GM18505 (cell line): ENCODE data around the gene INPP5A.
A peak's percentile ranks its signal among the peaks of the same experiment; 100 is the strongest.

Experiments
- ATAC-seq: cut with Tn5 transposase; IDR thresholded peaks from one replicate; pipeline ENCODE4 v1.9.1; 2021; ENCODE audit not compliant: unreplicated experiment
- POLR2A ChIP-seq: IDR thresholded peaks from 4 replicates; pipeline ENCODE4 v1.6.1; 2011; ENCODE audit warnings: borderline replicate concordance; ENCODE audit not compliant: insufficient read depth, insufficient read length; ENCODE audit errors: extremely low read depth

Gene INPP5A

GRCh38 chr10:132579027-132579859 is 41.7 kb downstream of the INPP5A start:
- TF ChIP-seq POLR2A = no peak
- no peak for ATAC-seq

GRCh38 chr10:132580143-132580542 is 42.6 kb downstream of the INPP5A start:
- TF ChIP-seq POLR2A = no peak

DNA sequence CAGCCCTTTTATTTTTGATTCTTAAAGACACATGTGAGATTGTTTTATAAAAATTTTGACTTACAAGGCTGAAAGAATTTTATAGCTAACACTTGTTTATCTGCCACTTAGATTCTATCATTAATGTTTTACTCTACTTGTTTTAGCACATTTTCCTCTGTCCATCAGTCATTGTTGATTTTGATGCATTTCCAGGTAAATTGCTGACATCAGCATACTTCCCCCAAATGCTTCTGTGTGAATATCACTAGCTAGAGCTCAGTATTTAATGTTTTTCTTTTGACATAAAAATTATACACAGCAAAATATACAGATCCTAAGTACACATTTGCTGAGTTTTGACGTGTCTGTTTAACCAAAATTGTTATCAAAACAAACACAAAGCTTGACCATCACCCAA is 43.0 kb downstream of the INPP5A start:
- no peak for TF ChIP-seq POLR2A
- ATAC-seq = no peak

More at GRCh38 chr10:132580143-132580542, 42.6 kb downstream of the INPP5A start:
- no peak for ATAC-seq

DNA sequence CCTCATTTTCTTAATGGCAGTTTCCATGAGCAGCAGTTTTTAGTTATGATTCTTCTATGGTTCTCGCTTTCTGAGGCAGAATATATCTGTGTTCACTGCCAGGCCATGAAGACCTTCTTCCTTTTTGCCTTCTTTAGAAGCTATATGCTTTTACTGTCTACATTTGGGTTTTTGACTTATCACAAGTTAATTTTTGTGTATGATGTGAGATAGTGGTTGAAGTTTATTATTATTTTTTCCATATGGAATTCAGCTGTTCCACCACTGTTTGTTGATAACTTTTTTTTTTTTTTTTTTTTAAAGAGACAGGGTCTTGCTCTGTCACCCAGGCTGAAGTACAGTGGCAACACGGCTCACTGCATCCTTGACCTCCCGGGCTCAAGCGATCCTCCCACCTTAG is 44.5 kb downstream of the INPP5A start:
- ATAC-seq = no peak
- TF ChIP-seq POLR2A = no peak

- no peak for TF ChIP-seq POLR2A
- ATAC-seq = no peak
These were observed 45.2 kb downstream of the INPP5A start for GRCh38 chr10:132582771-132583170.

DNA sequence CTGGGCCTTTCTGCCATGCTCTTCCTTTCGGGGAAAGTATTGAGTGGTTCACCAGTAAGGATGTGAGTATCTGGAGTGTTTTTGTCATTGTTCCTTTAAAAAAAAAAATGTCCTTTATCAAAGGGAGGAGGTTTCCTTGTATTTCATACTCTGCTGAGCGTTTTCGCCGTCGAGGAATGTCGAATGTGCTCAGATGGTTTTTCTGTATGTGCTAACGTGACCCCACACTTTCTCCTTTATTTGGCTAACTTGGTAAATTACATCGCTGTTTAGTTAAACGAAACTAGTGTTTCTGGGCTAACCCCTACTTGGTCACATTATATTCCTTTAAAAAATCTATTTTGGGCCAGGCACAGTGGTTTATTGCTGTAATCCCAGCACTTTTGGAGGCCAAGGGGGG is 45.9 kb downstream of the INPP5A start:
- ATAC-seq = no peak
- no peak for TF ChIP-seq POLR2A

DNA sequence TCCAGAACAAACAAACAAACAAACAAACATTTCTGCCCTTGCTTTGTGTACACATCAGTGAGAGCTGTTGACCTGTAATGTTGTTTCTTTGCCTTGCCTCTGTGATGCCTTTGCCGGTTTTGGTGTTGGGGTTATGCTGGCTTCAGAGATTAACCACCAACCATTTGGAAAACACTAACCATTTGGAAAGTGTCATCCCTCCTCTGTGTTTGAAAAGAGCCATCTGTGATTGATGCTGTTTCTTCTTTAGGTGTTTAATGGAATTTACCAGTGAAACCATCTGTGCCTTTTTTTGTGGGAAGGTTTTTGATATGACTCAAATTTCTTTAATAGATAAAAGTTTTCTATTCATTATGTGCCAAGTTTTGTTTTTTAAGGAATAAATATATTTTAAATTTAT is 46.5 kb downstream of the INPP5A start:
- ATAC-seq = no peak
- TF ChIP-seq POLR2A = no peak

- ATAC-seq = no peak
- no peak for TF ChIP-seq POLR2A
These were observed 48.4 kb downstream of the INPP5A start for GRCh38 chr10:132585732-132586722.

GRCh38 chr10:132586739-132587138 is 49.2 kb downstream of the INPP5A start:
- no peak for TF ChIP-seq POLR2A
- ATAC-seq = no peak

DNA sequence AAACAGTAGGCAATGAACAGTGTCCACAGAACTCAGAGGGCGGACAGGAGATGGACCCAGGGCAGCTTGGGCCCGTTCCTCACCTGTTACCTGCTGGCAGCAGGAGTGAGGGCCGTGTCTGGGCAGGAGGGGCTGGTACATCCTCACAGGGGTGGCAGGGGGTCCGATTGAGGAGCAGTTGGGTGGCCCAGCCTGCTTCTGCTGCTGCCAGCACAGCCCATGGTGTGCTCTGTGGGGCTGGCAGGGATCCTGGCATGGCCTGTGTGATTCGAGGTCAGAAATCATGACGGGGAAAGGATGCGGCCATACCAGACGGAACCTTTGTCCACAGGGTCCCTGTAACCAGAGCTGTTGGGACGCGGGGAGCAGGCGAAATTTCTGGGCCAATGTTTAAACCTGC is 49.6 kb downstream of the INPP5A start:
- TF ChIP-seq POLR2A = no peak
- ATAC-seq = no peak

DNA sequence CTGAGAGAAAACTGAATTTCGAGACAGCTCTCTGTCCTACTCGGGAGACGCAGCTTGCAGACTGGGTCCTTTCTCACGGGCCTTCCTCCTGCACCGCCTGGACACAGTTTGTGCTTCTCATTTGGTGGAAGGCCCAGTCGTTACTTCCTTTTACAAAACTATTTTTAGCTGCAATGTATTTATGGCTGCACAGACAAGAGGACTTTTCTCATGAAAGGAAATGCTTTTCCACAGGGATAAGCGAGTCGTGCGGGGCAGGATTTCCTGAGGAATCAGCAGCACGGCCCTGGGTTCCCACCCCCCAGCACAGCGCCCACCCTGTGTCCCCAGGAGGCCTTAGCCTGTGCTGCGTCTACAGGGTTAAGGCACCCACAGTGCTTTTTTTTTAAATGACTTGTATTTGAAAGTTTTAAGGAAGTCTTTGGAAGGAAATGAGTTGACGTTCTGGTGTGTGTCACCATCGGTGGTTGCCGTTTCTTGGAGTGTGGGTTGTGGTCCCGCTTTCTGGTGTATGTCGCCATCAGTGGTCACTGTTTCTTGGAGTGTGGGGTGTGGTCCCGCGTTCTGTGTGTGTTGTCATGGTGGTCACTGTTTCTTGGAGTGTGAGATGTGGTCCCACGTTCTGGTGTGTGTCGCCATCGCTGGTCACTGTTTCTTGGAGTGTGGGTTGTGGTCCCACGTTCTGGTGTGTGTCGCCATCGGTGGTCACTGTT is 50.9 kb downstream of the INPP5A start:
- ATAC-seq = peak; percentile 47
- TF ChIP-seq POLR2A = no peak

DNA sequence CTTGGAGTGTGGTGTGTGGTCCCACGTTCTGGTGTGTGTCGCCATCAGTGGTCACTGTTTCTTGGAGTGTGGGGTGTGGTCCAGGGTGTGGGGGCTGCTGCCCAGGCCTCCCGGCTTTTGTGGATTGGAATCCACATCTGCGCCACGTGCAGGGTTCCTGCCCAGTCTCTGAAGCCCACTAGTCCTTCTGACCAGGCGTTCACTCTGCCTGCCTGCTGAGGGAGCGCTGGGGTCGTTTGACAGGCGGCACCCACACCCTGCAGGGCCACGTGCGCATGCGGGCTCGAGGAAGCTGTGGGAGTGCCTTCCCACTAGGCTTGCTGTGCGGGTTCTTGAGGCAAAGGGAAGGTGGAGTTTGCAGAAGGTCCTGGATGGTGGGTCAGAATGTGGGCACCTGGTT is 51.4 kb downstream of the INPP5A start:
- TF ChIP-seq POLR2A = no peak
- ATAC-seq = no peak

GRCh38 chr10:132589681-132590080 is 52.1 kb downstream of the INPP5A start:
- no peak for TF ChIP-seq POLR2A
- no peak for ATAC-seq

DNA sequence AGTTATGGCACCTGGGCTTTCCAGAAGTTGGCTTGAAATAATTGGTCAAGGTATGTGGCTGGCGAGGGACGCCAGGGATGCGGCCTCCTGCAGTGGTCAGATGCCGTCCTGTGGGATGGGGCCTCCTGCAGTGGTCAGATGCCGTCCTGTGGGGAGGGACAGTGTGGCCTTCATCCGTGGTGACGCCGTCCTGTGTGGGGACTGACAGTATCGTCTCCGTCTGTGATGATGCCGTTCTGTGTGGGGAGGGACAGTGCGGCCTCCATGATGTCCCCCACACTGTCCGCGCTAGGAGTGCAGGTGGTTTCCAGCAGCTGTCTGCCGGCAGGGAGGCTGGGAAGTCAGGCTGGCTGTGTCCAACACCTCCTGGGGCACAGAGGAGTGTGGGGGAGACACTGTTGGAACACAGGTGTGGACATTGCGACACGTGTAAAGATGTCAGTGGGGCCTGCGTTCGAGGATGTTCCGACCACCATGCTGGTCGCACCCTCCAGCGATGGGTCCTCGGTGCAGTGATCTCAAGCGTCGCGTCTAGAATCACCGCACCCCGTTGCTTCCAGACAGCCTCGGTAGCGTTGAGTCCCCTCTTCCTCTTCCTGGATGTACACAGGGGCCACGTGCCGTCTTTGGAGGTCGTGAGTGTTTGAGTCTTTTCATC is 52.6 kb downstream of the INPP5A start:
- no peak for ATAC-seq
- no peak for TF ChIP-seq POLR2A
